ENCODE measurements around the gene ANP32A.
"Not testable (repeated sequence)": the region's sequence is repeated elsewhere in the genome, so short reads cannot be mapped to it uniquely, and the experiment has no call there.

Gene ANP32A

GRCh38 chr15:68764090-68764489, 56.6 kb downstream of the ANP32A start:
- no peak for TF ChIP-seq CTCF (IDR thresholded peaks at IDR 0.05)
- TF ChIP-seq ZFX (IDR thresholded peaks at IDR 0.05; ENCODE audit: borderline replicate concordance): no peak
- H3K27ac ChIP-seq: no peak overlapping the region

GRCh38 chr15:68763063-68763462, 57.6 kb downstream of the ANP32A start:
- H3K27ac ChIP-seq: no peak overlapping the region
- TF ChIP-seq CTCF (IDR thresholded peaks at IDR 0.05): no peak

GRCh38 chr15:68759982-68760579, 60.6 kb downstream of the ANP32A start:
- not testable (repeated sequence) for H3K27ac ChIP-seq

GRCh38 chr15:68755731-68756130, 65.0 kb downstream of the ANP32A start:
- H3K27ac ChIP-seq: no peak overlapping the region
- TF ChIP-seq CTCF (IDR thresholded peaks at IDR 0.05) (no peak), ZFX (IDR thresholded peaks at IDR 0.05; ENCODE audit: borderline replicate concordance) (no peak)

- TF ChIP-seq CTCF (IDR thresholded peaks at IDR 0.05) (no peak), ZFX (IDR thresholded peaks at IDR 0.05; ENCODE audit: borderline replicate concordance) (no peak)
- no peak overlapping the region for H3K27ac ChIP-seq
Measured at GRCh38 chr15:68751622-68752021, 69.1 kb downstream of the ANP32A start.

GRCh38 chr15:68749793-68750192, 70.9 kb downstream of the ANP32A start:
- no peak overlapping the region for H3K27ac ChIP-seq
- TF ChIP-seq ZFX (IDR thresholded peaks at IDR 0.05; ENCODE audit: borderline replicate concordance) (no peak), CTCF (IDR thresholded peaks at IDR 0.05) (no peak)

GRCh38 chr15:68749365-68749764, 71.3 kb downstream of the ANP32A start:
- H3K27ac ChIP-seq: no peak overlapping the region
- TF ChIP-seq CTCF (IDR thresholded peaks at IDR 0.05): no peak
- no peak for TF ChIP-seq ZFX (IDR thresholded peaks at IDR 0.05; ENCODE audit: borderline replicate concordance)

- H3K27ac ChIP-seq: no peak overlapping the region
- no peak for TF ChIP-seq CTCF (IDR thresholded peaks at IDR 0.05)
- no peak for TF ChIP-seq ZFX (IDR thresholded peaks at IDR 0.05; ENCODE audit: borderline replicate concordance)
Measured at GRCh38 chr15:68743256-68743655, 77.4 kb downstream of the ANP32A start.
